HG03442 (cell line): ENCODE data around the gene TUNAR.

Experiments
- ATAC-seq: cut with Tn5 transposase; IDR thresholded peaks from one replicate; pipeline ENCODE4 v1.9.1; 2021; ENCODE audit warnings: mild to moderate bottlenecking, moderate library complexity; ENCODE audit not compliant: unreplicated experiment

TUNAR gene

DNA sequence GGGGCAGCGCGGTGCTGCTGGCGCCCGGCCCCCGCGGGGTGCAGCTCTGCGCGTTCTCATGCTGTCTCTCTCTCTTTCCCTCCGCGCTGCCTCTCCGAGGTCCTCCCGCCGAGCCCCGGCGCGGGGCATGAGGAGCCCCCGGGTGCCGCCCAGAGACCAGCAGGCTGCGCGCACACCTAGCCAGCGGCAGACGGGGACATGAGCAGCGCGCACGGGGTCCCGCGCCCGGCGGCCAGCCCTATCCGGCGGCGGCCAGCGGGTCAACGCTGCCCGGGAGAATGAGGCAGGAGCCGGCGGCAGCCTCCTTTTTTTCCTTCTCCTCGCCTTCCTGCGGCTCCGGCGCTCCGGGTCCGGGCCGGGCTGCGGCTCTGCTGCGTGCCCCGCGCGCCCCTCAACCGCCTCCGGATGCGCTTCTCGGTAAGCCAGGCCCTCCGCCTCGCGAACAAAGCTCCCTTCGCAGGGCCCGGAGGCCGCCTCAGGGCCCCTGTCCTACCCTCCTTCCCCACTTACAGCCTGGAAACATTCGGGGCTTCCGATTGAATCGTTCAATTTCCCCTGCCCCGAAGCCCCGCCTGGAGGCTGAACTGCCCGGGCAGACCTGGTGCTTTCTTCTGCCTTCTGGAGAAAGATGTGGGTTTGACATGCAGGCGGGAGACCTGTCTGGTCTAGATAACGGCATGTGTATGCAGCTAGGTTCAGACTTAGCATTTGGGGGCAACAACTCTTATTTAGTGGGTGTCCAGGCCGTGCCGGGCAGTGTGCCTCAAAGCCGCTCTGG is at the start of gene TUNAR:
Gene TUNAR (plus strand): TSS at position 72 of the 778 bp plus-strand sequence.
- ATAC-seq, result no peak

GRCh38 chr14:95828649-95829265 is 47.9 kb upstream of the TUNAR start:
- ATAC-seq, result no peak

DNA sequence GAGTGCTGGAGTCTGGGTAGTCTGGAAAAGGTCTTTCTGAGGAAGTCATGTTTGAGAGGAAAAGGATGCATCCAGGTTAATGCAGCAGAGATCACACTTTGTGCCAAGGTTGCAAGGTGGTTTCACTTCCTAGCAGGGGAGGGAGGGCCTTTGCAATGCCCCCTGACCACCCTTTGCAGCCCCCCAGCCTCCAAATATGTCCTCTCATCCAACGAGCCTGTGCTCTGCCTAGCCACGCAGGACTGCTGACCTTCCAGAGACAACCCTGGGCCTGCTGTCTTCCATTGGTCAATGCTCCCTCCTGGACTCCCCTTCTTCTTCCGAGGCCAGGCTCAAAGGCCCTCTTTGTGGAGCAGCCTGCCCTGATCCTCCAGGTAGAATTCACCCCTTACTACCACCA is 47.3 kb upstream of the TUNAR start:
- no peak for ATAC-seq

- no peak for ATAC-seq
Measured at GRCh38 chr14:95830386-95830785, 46.2 kb upstream of the TUNAR start.

DNA sequence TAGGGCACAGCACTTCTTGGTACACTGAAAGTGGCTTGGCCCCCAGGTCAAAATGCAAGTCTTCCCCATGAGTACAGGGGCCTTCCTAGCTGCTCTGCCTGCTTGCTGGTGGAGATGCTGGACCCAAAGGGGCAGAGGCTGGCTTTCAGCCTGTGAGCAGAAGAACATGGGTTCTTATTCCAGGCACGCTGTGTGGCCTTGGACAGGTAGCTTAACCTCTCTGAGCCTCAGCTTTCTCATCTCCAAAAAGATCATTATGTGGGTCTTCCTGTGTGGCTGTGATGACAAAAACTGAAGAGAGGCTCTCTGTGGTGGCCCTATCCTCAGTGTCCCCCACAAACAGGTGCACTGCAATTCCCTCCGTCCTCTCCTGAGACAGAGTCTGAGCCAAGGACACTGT is 45.6 kb upstream of the TUNAR start:
- no peak for ATAC-seq

- no peak for ATAC-seq
Measured at GRCh38 chr14:95831468-95831867, 45.2 kb upstream of the TUNAR start.

DNA sequence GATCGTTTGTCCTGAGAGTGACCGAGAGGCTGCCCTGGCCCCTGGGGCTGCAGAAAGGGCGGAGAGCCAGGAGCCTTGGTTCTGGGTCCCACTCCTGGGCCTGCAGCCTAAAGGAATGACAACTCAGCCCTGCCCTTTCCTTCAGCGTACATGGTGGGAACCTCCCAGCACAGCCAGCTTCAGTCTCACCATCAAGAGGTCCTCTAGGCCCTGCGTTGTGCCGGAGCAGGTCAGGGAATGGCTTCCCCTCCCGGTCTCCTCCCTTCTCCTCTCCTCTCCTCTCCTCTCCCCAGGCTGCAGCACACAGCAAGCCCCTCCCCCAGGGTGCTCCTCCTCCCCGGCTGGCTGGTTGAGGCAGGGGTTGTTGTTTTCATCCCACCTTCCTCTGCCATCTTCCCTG is 44.6 kb upstream of the TUNAR start:
- no peak for ATAC-seq

DNA sequence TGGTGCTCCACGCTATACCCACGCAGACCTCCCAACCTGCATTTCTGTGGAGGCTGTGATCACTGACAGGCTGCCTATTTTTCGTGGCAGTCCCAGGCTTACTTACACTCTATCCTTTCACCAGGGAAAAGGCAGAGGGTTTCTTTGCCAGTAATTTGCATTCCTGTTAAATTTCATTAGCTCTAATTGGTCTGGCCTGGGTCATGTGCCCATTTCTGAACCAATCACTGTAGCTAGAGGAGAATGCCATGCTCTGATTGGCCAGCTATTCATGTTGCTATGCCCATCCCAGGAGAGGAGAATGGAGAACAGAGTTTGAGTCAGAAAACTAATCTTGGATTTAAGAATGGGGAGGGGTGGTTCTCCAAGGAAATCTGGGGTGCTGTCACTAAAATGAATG is 43.2 kb upstream of the TUNAR start:
- ATAC-seq, result no peak

DNA sequence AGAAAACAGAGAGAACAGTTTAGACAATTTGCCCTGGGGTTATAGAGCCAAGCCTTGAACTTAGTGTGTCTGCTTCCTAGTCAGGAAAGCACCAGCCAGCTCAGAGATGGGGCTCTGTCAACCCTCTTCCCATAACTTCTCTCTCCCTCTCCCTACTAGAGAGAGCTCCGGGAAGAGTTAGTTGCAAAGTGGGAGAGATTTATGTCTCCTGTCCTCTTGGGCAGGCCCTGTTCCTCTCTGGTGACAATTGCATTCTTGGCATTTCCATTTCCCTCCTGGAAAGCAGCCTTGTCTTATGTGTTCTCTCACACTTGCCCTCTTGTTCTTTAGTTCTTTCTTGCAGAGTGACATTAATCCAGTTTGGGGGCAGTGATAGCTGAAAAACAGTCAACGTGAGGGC is 42.1 kb upstream of the TUNAR start:
- no peak for ATAC-seq

DNA sequence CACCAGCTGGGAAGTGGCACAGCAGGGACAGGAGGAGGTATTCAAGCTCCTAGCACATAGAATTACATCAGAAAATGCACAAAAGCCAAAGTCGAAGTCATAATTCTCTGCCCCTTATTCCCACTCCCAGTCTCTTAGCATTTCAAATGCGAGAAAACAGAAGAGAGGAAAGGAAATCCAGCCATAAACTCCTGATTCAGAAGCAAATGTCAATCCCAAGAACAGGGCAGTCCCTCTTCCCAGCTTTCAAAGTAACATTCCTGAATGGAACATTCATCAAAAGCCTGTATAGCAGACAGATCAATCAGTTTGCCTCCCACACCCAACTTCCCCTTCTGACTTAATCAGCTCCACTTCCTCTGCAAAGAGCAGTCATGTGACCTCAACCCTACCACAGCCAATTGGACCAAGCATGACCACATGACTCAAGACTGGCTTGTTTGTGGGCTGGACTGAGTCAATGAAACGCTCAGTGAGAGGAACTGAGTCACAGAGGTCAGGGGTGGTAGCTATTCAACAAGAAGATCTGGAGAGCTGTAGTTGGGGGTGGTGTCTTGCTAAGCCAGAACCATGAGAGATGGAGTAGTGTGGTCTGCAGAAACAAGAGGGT is 41.4 kb upstream of the TUNAR start:
- ATAC-seq, result no peak

DNA sequence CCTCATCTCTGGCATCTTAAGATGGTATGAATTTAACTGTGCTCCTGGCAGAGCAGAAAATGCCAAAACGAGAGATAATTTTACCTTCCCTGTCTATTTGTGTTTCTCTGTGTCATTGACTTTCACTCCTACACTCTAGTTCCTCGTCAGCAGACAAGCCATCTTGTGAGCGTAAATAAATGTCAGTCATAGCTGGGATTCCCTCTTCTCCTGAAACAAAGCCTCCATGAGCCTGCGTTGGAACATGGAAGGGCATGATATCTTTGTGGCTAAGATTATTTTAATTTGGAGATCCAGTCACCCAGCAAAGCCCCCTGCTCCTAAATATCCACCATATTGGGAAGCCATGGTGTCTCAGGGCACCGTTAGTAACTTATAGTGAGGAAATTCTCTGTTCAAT is 37.8 kb upstream of the TUNAR start:
- no peak for ATAC-seq

GRCh38 chr14:95840094-95840700 is 36.4 kb upstream of the TUNAR start:
- ATAC-seq, result no peak

DNA sequence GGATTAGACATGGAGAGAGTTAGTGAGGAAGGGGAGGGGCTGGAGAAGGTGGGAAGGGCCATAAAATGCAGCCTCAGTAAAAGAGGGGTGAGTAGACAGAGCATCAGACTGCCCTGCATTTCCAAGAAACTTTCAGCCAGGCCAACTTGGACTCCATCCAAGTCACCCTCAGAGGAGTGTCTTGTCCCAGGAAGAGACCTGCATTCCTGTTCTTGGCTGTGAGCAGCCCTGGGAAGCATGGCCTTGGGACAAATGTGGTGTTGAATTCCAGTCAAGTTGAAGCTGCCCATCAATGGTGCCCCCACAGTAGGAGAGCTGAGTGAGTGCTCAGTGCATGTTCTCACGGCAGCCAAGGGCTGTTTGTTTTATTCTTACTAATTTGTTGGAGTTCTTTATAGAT is 35.0 kb upstream of the TUNAR start:
- no peak for ATAC-seq

GRCh38 chr14:95849761-95850160 is 26.9 kb upstream of the TUNAR start:
- no peak for ATAC-seq

DNA sequence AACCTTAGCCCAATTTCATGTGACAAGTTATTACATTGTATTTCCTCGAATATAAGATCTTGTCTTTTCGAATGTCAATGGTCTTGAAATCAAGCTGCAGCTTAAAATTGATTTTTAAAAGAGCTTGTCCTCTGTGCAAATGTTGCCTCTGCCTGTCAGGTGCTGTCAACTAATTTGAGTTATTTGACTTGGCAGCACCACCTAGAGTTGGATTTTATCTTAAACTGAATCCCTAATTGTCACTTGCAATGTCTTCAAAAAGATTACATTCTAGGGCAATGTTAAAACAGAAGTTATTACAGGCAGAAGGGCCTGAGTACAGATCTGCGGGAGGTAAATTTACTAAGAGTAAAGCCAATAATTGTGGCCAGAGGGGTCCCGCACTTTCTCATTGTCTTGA is 26.2 kb upstream of the TUNAR start:
- ATAC-seq, result no peak

DNA sequence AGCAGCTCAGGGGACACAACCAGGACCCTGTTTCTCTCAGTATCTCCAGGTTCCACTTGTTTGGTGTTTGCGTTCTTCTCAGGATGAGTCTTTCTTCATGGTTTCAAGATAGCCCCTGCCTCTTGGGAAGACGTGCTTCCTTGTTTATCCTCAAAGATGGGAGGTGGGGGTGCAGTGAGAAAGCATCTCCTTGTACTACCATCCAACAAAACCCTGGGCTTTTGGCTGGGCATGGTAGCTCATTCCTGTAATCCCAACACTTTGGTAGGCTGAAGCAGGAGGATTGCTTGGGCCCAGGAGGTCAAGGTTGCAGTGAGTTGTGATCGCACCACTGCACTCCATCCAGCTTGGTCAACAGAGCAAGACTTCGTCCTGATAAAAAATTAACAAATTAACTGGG is 21.0 kb upstream of the TUNAR start:
- ATAC-seq, result no peak

DNA sequence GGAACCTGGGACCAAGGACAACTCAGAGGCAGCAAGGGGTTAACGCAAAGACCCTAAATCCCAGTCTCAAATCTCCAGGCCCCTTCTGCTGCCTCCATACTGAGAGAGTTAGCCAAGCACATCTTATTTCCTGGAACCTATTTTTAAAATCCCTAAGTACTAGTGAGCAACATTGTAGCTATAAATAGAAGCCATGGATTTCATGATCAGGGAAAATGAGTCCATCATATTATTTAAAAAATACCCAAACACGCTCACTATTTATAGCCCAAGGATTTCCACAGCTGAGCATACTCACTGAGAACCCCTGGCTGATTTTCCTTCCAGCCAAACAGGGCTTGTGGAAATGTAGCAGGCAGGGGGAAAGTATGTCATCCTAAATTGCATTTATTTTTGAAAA is 19.4 kb upstream of the TUNAR start:
- ATAC-seq, result no peak

DNA sequence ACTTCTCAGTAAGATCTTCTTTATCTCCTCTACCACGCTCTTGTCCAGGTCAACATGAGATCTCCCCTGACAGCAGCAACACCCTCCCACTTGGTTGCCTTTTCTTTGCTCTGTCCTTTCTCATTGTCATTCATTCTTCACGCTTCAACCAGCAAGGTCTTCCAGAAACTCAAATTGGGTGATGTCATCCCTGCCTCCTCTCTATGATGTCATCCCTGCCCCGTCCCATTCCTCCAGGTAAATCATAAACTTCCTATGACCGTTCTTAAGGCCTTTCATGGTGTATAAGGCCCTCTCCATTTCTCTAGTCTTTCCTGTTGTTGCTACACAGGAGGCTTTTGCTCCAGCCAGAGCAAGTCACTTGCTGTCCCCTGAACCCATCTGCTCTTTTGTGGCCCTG is 17.7 kb upstream of the TUNAR start:
- no peak for ATAC-seq

DNA sequence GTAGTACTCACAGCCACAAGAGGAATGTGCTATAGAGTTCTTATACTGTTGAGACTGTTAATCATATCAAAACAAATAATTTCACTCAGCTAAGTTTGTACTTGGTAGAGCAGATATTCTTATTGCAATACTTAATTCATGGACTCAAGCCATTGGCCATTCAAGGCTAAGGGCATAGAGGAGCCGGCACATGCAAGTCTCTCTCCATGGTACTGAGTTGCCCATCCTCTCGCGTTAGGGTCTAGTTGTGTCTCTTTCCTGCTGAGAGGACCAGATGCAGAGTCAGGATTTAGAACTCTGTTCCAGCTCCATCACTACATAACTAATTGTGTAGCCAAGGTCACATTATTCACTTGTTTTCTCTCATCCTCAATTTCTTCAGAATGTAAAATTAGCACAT is 14.4 kb upstream of the TUNAR start:
- ATAC-seq, result no peak

DNA sequence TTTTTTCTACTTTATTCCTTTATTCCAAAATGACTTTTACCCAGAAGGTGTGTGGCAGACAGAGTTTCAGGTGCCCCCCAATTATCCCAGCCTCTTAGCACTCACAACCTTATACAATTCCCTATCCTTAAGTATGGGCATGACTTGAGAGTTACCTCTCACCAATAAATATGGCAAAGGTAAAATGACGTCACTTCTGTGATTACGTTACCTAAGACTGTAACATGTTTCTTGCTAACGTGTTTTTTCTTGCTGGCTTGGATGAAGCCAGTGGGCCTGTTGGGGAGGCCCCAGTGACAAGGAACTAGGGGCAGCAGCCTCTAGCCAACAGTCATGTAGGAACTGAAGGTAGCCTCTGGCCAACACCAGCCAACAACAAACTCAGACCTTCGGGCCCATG is 13.3 kb upstream of the TUNAR start:
- ATAC-seq, result no peak

GRCh38 chr14:95869776-95870175 is 6.9 kb upstream of the TUNAR start:
- no peak for ATAC-seq

- ATAC-seq, result no peak
Measured at GRCh38 chr14:95870772-95871171, 5.9 kb upstream of the TUNAR start.
